Endothelial cell of hepatic sinusoid (primary cell): ENCODE results near the gene NUP62.

Experiments used
- in situ Hi-C: cut with HindIII; loops from 2 replicates; pipeline ENCODE4 v1.10.0; 2017; ENCODE audit warnings: low sequenced_read_pairs

NUP62 gene

GRCh38 chr19:49882643-49883042, 46.7 kb downstream of the NUP62 start:
- in situ Hi-C loops = no loop called here

- in situ Hi-C loops = no loop called here
These were observed 47.5 kb downstream of the NUP62 start for GRCh38 chr19:49881672-49882394.

DNA sequence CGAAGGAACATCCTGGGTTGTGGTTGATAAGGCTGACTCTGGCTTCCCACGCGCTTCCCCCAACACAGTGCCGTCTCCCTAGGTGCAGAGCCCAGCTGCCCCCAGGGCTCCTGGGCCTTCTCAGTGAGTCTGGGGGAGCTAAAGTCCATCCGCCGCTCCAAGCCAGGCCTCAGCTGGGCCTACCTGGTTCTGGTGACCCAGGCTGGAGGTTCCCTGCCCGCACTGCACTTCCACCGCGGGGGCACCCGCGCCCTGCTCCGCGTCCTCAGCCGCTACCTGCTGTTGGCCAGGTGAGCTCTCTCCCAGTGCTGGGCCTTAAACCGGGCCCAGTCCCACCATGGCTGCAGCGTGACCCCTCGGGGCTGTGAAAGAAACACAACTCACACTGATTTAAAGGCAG, 48.1 kb downstream of the NUP62 start:
- in situ Hi-C loops = no loop called here

DNA sequence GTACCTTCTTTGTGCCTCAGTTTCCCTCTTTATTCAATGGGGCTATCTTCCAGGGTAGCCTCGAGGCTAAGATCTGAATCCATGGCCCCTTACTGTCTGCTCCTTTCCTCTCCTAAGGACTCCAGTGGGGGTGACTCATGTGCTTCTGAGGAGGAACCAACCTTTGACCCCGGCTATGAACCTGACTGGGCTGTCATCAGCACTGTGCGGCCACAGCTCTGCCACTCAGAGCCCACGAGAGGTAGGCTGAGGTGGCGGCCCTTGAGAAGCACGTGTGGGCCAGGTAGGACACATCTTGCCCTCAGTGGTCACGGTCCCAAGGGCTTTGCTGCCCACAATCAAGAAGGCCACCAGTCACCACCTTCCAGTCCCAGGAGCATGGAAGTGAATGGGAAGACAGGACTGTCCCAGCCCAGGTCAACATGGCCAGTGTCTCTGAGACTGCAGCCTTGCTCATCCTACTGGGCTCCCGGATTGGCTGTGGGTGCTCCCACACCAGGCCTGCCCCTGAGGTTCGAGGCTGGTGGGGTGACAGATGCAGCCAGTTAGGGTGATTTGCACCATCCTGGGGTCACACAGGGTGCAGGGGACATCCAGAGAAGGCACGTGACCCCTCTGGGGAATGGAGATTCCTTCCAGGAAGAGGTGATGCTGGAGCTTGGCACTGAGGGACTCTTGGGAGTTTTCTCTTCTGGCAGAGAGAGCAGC, 49.0 kb downstream of the NUP62 start:
- in situ Hi-C loops = no loop called here

GRCh38 chr19:49879243-49879963, 49.9 kb downstream of the NUP62 start:
- in situ Hi-C loops = no loop called here

DNA sequence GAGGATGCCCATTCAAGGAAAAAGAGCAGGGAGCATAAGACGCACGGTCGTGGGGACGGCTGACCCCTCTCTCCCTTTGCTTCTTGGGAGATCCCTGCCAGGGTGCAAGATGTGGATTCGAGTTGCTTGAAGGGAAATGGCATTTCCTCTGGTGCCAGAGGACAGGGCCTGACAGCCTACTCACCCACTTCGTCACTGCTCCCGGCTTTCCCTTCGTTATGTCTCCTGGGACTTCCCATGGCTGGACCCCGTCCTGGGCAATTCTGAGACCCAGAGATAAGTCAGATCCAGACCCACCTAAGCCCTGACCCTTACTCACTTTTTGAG, 50.6 kb downstream of the NUP62 start:
- in situ Hi-C loops = no loop called here

DNA sequence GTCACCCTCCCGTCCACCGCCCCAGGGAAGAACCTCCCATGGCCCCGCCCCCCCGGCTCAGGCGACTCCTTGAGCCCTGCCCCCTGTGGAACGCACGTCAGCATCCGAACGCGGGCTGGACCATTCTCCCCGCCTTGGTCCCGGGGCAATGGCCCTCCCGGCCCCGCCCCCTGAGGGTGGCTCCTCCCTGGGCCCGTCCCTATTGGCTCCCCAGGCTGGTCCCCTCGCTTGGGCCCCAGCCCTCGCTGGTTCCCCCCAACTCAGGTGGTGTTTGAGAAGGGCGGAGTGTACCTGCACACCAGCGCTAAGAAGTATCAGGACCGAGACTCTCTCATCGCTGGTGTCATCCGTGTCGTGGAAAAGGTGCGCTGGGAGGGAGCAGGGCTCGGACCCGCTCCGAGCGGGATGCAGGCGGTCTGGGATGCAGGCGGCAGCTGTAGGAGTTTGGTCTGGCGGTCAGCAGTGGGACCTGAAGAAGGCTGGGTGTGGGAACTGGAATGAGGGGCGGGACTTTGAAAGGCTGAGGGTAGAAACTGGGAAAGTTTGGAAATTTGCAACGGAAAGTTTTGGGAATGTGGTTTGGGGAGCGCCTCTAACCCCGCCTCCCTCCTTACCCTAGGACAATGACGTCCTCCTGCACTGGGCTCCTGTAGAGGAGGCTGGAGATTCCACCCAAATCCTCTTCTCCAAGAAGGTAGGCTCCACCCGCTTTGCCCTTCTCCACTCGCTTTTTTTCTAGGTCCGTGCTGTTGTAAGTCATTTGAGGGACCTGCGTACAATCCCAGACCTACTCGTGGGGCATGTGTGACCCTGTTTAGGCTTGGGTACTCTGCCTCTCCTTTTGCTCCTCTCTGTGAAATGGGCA, 51.2 kb downstream of the NUP62 start:
- in situ Hi-C loops = no loop called here

- in situ Hi-C loops = no loop called here
These were observed 52.1 kb downstream of the NUP62 start, which contains the start of the genes AKT1S1 and TBC1D17 for GRCh38 chr19:49877020-49877878. TSS of gene AKT1S1 (minus strand) at chr19:49877355. CDS start at chr19:49873295, 4,060 bp downstream. TSS of gene TBC1D17 (plus strand) at chr19:49877702. CDS start at chr19:49877724, 22 bp downstream.

DNA sequence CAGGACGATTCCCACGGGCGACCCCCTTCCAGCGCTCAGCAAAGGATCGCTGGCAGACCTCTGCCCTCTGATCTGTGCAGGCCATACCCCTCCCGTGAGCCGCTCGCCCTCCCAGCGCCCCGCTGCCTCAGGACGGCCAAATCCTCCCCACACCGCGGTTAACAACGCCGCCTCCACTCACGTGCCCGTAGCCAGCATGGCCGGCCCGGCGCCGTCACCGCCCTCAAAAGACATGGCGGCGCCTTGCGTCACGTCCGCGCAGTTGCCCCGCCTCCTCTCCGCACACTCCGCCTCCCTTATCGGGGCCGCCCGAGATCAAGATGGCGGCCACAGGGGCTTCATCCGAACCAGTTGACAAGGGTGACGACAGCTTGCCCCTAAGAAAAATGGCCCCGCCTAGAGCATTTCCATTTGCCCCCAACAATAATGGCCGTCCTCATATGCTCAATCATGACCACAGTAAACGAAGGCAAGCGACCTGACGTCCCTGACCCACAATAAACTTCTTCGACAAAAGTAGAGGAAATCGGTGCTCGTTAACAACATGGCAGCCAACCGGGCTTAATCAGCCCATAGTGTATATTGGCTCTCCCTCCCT, 52.8 kb downstream of the NUP62 start:
- in situ Hi-C loops = no loop called here

- in situ Hi-C loops = no loop called here
These were observed 53.4 kb downstream of the NUP62 start for GRCh38 chr19:49875857-49876421.

- in situ Hi-C loops = no loop called here
These were observed 54.1 kb downstream of the NUP62 start for GRCh38 chr19:49875177-49875576.

DNA sequence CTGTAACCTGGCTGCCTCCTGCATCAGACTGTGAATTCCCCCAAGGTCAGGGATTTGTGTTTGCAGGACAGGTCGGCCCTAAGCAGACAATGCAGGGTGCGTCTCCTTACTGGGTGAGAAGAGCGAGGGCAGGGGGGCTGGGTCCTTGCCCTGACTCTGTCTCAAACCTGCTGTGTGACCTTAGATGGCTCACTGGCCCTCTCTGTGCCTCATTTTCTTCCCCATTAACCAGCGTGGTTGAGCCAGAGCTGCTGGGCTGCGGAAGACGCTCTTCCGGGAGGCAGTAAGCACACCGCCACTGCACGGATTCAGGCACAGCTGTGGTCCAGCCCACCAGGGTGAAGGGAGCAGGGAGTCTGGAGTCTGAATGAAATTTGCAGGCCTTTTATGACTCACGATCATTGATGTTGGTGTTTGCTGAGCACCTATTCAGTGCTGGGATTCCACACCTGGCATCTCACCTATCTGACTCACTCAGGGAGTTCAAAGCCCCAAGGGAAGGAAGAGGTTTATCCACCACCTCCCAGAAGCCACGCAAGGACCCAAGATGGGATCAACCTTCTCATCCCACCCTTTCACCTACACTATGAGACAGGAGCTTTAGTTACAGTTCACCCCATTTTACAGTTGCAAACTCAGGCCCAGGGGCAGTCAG, 54.7 kb downstream of the NUP62 start:
- in situ Hi-C loops = no loop called here

- in situ Hi-C loops = no loop called here
These were observed 55.5 kb downstream of the NUP62 start for GRCh38 chr19:49873834-49874233.

GRCh38 chr19:49873129-49873521, 56.2 kb downstream of the NUP62 start:
- in situ Hi-C loops = no loop called here

DNA sequence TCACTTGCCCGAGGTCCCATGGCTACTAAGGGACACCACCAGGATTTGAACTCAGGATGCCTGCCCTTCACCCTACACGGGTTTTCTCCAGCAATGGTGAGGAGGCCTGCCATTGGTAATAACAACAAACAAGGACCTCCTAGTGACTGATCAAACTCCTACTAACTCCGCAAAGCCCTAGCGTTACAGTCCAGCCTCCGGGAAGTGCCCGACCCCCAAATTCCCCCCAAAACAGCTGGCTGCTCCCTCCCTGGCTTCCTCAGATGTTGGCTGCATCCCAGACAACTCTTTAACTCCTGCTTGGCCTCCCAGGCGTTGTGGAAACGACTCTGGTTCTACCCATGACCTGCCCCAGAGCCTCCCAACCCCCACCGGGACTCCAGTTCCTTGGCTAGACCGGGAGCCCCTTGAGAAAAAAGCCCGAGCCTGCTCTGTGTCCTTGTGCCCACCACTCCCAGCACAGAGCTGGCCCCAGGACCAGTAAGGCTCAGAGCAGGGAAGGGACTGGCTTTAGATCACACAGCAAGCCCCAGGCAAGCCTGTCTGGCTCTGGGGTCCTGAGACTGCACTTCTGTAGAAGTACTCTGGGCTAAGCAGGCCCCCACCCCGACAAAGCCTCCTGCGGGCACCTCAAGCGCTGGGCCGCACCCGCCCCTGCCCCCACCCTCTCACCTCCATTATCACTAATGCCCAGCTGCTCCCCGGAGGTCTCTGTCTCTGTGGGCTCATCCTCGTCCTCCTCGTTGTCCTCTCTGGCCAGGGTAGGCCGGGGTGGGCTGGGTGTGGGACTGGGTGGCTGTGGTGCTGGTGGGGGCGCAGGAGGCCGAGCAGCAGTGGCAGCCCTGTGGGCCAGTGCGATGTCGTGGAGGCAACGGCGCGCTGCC, 56.8 kb downstream of the NUP62 start:
- in situ Hi-C loops = no loop called here

GRCh38 chr19:49871349-49871985, 57.8 kb downstream of the NUP62 start:
- in situ Hi-C loops = no loop called here

GRCh38 chr19:49870309-49870901, 58.9 kb downstream of the NUP62 start:
- in situ Hi-C loops = no loop called here
